ENCODE data around the gene SVOPL.

The SVOPL gene

DNA sequence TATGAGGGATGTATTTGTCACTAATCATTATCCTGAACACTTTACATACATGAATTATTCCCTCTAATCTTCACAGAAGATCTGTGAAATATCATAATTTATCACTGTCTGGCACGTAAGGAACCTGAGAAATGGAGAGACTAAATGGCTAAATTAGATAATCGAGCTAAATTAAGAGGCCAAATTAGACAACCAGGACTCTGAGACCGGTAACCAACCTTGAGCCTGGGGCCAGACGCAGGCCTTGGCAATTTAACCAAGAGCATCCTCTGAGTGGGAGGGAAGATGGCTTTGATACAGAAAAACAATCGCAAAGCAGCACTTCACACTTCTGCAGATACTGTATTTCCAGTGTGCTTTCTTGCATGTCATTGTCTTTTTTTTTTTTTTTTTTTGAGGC is 21.4 kb downstream of the SVOPL start:
- TF ChIP-seq, protein P1, sequence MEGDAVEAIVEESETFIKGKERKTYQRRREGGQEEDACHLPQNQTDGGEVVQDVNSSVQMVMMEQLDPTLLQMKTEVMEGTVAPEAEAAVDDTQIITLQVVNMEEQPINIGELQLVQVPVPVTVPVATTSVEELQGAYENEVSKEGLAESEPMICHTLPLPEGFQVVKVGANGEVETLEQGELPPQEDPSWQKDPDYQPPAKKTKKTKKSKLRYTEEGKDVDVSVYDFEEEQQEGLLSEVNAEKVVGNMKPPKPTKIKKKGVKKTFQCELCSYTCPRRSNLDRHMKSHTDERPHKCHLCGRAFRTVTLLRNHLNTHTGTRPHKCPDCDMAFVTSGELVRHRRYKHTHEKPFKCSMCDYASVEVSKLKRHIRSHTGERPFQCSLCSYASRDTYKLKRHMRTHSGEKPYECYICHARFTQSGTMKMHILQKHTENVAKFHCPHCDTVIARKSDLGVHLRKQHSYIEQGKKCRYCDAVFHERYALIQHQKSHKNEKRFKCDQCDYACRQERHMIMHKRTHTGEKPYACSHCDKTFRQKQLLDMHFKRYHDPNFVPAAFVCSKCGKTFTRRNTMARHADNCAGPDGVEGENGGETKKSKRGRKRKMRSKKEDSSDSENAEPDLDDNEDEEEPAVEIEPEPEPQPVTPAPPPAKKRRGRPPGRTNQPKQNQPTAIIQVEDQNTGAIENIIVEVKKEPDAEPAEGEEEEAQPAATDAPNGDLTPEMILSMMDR (IDR thresholded peaks at IDR 0.05; ENCODE audit: poor library complexity, severe bottlenecking), result no peak
- Histone ChIP-seq H3K27ac (ENCODE audit: poor library complexity, severe bottlenecking) (no peak overlapping the region), H3K36me3 (ENCODE audit: low read depth) (no peaks in the 10 kb centered on the region)

DNA sequence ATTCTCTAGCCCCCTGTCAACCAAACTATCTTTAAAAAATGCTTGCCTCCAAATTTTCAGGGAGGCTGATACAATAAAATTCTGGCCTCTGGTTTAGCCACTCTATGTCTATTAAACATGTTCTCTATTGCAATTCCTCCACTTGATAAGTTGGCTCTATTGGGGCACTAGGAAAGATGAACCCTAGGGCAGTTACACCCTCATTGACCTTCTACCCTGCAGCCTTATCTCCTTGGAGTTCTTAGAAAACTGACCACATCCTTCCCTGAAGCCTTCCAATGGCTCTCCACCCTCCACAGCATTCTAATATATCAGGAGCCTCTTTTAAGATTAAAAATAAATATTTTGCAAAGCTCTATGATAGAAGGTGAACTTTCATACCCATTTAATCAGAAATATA is 30.6 kb downstream of the SVOPL start:
- Histone ChIP-seq H3K36me3 (ENCODE audit: low read depth) (no peaks in the 10 kb centered on the region), H3K4me3 (ENCODE audit: severe bottlenecking) (no peak overlapping the region), H3K4me1 (ENCODE audit: insufficient read depth, poor library complexity, severe bottlenecking) (no peaks in the 10 kb centered on the region), H3K27me3 (ENCODE audit: insufficient read depth, poor library complexity, severe bottlenecking) (no peaks in the 10 kb centered on the region), H3K27ac (ENCODE audit: poor library complexity, severe bottlenecking) (no peak overlapping the region), H3K9me3 (ENCODE audit: severe bottlenecking) (no peaks in the 10 kb centered on the region)
- DNase-seq (ENCODE audit: low spot score) (no peak), ATAC-seq (ENCODE audit: low read depth) (no peak)
- TF ChIP-seq, protein P1 (IDR thresholded peaks at IDR 0.05; ENCODE audit: poor library complexity, severe bottlenecking), result no peak

More for the DNA sequence above, 21.4 kb downstream of the SVOPL start:
- Histone ChIP-seq H3K27me3 (ENCODE audit: insufficient read depth, poor library complexity, severe bottlenecking) (no peaks in the 10 kb centered on the region), H3K4me3 (ENCODE audit: severe bottlenecking) (no peak overlapping the region), H3K9me3 (ENCODE audit: severe bottlenecking) (no peaks in the 10 kb centered on the region), H3K4me1 (ENCODE audit: insufficient read depth, poor library complexity, severe bottlenecking) (no peaks in the 10 kb centered on the region)
- DNase-seq (ENCODE audit: low spot score) (no peak), ATAC-seq (ENCODE audit: low read depth) (no peak)

DNA sequence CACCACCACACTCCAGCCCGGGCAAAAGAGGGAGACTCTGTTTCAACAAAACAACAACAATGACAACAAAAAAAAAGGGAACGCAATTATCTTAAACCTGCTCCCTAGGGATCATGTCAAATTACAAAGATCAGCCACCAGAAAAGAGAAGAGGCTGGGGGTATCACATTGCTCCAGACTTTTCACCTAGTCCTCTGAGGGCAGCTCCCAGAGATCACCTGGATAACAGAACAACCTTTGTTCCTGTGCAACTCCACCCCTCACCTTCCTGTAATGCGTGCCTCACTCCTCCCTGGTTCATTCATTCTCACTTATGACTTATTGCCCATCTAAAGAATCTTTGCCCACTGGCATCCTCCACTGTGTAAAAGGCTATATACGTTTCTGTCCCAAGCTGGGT is 31.8 kb downstream of the SVOPL start:
- Histone ChIP-seq H3K36me3 (ENCODE audit: low read depth) (no peaks in the 10 kb centered on the region), H3K27me3 (ENCODE audit: insufficient read depth, poor library complexity, severe bottlenecking) (no peaks in the 10 kb centered on the region), H3K9me3 (ENCODE audit: severe bottlenecking) (no peaks in the 10 kb centered on the region), H3K27ac (ENCODE audit: poor library complexity, severe bottlenecking) (no peak overlapping the region), H3K4me3 (ENCODE audit: severe bottlenecking) (no peak overlapping the region), H3K4me1 (ENCODE audit: insufficient read depth, poor library complexity, severe bottlenecking) (no peaks in the 10 kb centered on the region)
- ATAC-seq (ENCODE audit: low read depth) (no peak), DNase-seq (ENCODE audit: low spot score) (no peak)
- TF ChIP-seq, protein P1 (IDR thresholded peaks at IDR 0.05; ENCODE audit: poor library complexity, severe bottlenecking), result no peak

DNA sequence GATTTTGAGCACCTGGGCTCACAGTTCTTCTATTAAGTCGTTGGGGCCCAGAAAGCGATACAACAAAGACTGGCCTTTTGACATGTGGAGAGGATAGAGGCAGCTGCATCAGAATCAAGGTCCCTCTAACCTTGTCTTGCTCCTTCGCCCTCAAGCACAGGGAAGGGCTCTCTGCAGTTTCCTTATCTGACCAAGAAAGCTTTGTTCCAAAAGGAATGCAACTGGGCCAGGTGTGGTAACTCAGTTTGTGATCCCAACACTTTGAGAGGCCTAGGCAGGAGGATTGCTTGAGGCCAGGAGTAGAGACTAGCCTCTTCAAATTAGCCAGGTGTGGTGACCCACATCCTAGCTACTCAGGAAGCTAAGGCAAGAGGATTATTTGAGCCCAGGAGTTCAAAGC is 32.2 kb downstream of the SVOPL start:
- ATAC-seq (ENCODE audit: low read depth), result no peak
- Histone ChIP-seq H3K9me3 (ENCODE audit: severe bottlenecking) (no peaks in the 10 kb centered on the region), H3K36me3 (ENCODE audit: low read depth) (no peaks in the 10 kb centered on the region), H3K4me3 (ENCODE audit: severe bottlenecking) (no peak overlapping the region), H3K27ac (ENCODE audit: poor library complexity, severe bottlenecking) (no peak overlapping the region), H3K27me3 (ENCODE audit: insufficient read depth, poor library complexity, severe bottlenecking) (no peaks in the 10 kb centered on the region), H3K4me1 (ENCODE audit: insufficient read depth, poor library complexity, severe bottlenecking) (no peaks in the 10 kb centered on the region)
- TF ChIP-seq, protein P1 (IDR thresholded peaks at IDR 0.05; ENCODE audit: poor library complexity, severe bottlenecking), result no peak
- no peak for DNase-seq (ENCODE audit: low spot score)

DNA sequence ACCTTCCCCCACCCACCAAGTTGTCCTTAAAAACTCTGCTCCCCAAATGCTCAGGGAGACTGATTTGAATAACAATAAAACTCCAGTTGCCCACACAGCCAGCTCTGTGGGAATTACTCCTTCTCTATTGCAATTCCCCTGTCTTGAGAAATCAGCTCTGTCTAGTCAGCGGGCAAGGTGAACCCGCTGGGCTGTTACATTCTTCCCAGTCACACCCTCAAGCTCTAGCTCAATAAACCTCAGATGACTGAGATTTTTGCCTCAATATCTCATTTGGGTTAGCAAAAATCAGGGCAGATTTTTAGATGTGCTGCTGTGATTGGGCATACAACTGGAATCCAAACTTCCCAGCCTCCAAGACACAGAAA is 32.9 kb downstream of the SVOPL start:
- TF ChIP-seq, protein P1 (IDR thresholded peaks at IDR 0.05; ENCODE audit: poor library complexity, severe bottlenecking), result no peak

More for the DNA sequence above, 32.9 kb downstream of the SVOPL start:
- ATAC-seq (ENCODE audit: low read depth) (no peak), DNase-seq (ENCODE audit: low spot score) (no peak)
- no peaks in the 10 kb centered on the region for H3K36me3 ChIP-seq (ENCODE audit: low read depth)
- H3K4me3 ChIP-seq (ENCODE audit: severe bottlenecking), result no peak overlapping the region
- no peak overlapping the region for H3K27ac ChIP-seq (ENCODE audit: poor library complexity, severe bottlenecking)
- H3K4me1 ChIP-seq (ENCODE audit: insufficient read depth, poor library complexity, severe bottlenecking), result no peaks in the 10 kb centered on the region
- no peaks in the 10 kb centered on the region for H3K9me3 ChIP-seq (ENCODE audit: severe bottlenecking)
- H3K27me3 ChIP-seq (ENCODE audit: insufficient read depth, poor library complexity, severe bottlenecking), result no peaks in the 10 kb centered on the region

Measured in RWPE2 (cell line).